Kidney glomerular epithelial cell (primary cell): ENCODE data around the gene MIDN.
"Not testable (repeated sequence)": the region's sequence is repeated elsewhere in the genome, so short reads cannot be mapped to it uniquely, and the experiment has no call there.

Experiments used
- DNase-seq: peaks from one replicate; lab custom pipeline; 2025; lab: John Stamatoyannopoulos, UW

Gene MIDN

GRCh38 chr19:1295169-1296012 is 47.0 kb downstream of the MIDN start:
- no peak for DNase-seq

DNA sequence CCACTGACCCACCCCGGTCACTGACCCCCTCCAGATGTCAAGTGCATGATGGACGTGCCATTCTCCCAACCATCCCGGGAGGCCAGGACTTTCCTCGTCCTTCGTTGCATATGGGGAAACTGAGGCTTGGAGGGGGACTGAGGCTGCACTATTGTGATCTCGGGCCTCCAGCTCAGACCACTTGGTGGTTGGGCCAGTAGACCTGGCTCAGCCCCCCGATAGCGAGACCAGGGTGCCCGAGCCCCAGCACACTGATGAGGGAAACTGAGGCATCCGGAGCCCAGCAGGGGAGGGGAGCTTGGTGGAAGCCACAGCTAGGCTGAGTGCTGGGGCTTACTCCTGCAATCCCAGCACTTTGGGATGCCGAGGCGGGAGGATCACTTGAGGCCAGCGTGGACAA is 47.7 kb downstream of the MIDN start:
- DNase-seq: no peak

DNA sequence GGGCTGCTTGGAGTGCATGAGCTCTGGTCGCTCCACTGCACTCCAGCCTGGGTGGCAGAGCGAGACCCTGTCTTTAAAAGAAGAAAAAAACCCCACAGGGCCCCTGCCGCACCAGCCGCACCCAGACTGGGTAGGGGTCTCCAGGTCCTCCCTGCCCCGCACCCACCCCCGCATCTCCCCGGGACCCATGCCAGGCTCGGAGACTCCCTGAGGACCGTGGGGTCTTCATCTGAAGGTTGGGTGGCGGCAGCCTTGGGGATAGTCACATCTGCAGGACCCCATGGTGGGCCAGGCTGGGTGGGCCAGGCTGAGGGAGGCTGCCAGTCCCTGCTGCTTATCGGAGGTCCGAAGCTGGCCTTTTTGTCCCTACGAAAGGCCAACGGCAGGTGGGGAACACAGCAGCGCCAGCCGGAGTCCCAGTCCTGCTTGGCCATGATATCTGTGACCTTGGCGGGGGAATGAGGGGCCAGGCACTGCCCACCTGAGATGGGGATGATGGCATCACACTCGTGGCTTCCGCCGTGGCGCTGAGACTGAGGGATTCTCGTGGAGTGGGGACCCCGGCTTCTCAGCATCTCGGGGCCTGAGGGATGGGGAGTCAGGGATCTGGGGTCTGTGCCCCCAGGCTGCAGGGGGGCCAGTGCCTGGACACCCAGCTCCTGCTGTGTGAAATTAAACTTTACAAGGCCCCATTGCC is 48.3 kb downstream of the MIDN start:
- DNase-seq: no peak

DNA sequence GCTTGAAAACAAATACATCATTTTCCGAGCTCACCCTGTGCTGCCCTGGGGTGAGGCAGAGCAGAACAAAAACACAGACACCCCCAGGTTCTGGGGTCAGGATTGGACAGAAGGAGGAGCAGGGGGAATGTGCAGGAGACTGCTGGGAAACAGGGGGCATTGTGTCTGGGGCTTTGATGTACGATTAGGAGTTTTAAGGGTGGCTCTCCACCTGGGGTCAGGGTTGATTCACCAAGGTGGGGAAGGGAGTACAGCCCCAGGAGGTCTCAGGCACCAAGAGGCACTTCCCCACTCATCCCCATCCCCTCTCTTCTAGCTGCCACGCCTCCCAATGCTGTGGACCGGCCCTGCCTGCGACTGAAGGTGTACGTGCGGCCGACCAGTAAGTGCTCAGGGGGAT is 49.9 kb downstream of the MIDN start:
- no peak for DNase-seq

DNA sequence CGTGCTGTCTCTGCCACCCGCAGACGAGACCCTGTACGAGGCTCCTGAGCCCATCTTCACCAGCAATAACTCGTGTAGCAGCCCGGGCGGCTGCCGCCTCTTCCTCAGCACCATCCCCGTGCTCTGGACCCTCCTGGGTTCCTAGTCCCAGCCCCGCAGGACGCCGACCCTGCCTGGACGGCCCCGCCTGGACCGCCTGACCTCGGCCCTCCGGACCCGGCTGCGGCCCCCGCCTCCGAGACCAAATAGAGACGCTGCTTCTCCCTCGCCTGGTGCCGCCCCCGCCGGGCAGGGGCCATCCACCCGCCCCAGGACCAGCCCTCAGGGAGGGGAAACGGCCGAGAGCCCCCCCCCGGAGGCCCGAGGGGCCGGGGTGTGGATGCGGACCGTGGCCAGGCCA is 51.4 kb downstream of the MIDN start:
- no peak for DNase-seq

- no peak for DNase-seq
These were observed 52.5 kb downstream of the MIDN start for GRCh38 chr19:1300744-1301490.

GRCh38 chr19:1302533-1303239 is 54.3 kb downstream of the MIDN start:
- no peak for DNase-seq

GRCh38 chr19:1304197-1304924 is 56.0 kb downstream of the MIDN start:
- DNase-seq: no peak

DNA sequence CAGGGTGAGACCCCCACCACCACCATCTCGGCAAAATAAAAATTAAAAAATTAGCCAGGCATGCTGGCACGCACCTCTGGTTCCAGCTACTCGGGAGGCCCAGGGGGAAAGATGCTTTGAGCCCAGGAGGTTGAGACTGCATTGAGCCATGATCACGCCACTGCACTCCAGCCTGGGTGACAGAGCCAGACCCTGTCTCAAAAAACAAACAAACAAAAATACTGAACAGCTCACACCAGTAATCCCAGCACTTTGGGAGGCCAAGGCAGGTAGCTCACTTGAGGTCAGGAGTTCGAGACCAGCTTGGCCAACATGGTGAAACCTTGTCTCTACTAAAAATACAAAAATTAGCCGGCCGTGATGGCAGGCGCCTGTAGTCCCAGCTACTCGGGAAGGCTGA is 57.0 kb downstream of the MIDN start:
- DNase-seq: not testable (repeated sequence)

DNA sequence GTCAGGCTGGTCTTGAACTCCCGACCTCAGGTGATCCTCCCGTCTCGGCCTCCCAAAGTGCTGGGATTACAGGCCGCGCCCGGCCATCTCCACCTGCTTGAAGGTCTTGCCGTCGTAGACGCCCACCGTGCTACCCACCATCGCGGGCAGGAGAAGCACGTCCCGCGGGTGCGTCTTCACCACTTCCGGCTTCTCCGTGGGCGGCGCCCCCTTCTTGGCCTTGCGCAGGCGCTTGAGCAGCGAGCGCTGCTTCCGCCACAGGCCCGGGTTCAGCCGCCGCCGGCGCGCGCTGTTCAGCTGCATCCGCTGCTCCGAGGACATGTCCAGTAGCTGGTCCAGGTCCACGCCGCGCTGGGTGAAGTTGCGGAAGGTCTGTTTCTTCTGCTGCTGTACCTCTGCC is 58.9 kb downstream of the MIDN start:
- no peak for DNase-seq

DNA sequence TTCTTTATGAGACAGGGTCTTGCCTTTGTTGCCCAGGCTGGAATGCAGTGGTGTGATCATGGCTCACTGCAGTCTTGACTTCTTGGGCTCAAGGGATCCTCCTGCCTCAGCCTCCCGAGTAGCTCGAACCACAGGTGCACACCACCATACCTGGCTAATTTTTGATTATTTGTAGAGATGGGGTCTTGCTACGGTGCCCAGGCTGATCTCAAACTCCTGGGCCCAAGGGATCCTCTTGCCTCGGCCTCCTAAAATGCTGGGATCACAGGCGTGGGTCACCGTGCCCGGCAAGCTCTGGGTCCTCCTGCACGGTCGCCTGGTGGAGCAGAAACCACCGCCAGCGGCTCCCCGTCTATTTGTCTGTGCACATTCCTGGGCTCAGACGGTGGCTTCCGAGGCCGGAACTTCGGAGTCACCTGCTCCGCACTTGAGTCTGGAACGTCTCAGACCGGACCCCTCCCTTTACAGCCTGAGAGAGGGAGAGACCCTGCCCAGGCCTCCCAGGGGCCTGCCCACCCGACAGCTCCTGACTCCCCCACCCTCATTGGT is 59.4 kb downstream of the MIDN start:
- DNase-seq: no peak

DNA sequence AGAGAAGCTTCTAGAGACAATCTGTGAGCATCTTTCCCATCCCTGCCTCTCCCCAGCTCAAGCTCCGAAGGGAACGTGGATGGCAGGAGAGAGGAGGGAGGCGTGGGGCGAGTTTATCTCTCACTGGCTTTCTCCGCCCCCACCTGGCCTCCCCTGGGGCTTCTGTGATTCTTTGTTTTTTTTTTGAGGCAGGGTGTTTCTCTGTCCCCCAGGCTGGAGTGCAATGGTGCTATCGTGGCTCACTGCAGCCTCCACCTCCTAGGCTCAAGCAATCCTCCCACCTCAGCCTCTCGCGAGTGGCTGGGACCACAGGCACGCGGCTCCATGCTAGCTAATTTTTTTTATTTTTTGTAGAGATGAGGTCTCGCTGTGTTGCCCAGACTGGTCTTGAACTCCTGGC is 60.3 kb downstream of the MIDN start:
- no peak for DNase-seq
